HG03095 (cell line): ENCODE results near the gene KRTAP9-4.
"Not testable (repeated sequence)": the region's sequence is repeated elsewhere in the genome, so short reads cannot be mapped to it uniquely, and the experiment has no call there.

Experiments used
- ATAC-seq: cut with Tn5 transposase; IDR thresholded peaks from one replicate; pipeline ENCODE4 v1.9.1; 2021; ENCODE audit warnings: moderate library complexity; ENCODE audit not compliant: unreplicated experiment

Gene KRTAP9-4

DNA sequence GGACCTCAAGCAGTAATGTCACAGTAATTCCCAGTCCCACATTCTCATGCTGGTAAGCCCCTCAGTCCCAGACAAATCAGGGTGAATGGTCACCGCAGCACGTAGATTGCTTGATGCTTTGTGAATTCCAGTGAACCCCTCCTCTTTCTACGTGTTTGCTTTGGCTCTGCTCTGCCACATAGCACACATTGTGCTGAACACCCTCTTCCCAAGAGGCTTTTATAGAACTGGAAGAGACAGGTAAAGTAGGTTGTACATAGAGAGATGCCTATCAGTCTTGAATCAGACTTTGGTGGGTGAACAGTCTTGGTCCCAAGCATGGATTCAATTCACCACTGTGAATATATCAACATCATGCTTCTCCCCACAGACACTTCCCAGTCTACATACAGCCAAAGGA, 15.1 kb downstream of the KRTAP9-4 start:
- no peak for ATAC-seq

DNA sequence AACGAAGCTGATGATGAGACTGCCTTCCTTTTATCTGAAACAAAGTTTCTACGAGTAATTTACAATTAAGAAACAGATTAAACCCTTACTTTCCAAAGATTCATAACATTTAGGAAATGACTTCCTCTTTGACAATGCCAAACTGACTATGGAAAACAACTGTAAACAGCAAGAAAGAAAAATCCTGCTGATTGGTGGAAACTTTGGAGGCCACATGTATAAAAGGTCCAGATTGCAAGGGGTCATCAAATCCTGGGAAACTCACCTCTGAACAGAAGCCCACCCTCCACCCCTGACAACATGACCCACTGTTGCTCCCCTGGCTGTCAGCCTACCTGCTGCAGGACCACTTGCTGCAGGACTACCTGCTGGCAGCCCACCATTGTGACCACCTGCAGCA, 15.6 kb downstream of the KRTAP9-4 start, which contains the start of gene KRTAP9-6:
KRTAP9-6 (plus strand) TSS at position 301 of the 400 bp plus-strand sequence; CDS start at position 301, 0 bp downstream.
- ATAC-seq = no peak

DNA sequence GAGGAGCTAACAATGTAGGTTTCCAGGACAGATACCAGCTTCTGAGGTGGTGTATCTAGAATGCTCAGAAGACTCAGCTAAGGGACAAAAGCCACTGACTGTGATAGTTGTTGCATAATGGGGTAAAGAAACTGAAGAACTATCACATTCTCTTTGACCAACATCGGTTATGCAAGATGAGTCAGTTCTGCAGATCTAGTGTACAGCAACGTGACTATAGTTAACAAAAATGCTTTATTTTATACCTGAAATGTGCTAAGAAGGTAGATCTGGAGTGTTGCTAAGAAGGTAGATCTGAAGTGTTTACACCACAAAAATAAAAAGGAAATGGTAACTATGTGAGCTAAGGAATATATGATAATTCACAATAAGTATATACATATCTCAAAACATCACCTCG, 18.2 kb downstream of the KRTAP9-4 start:
- no peak for ATAC-seq

GRCh38 chr17:41271323-41271722, 21.8 kb downstream of the KRTAP9-4 start:
- ATAC-seq = not testable (repeated sequence)

- no peak for ATAC-seq
These were observed 22.4 kb downstream of the KRTAP9-4 start for GRCh38 chr17:41271858-41272257.

DNA sequence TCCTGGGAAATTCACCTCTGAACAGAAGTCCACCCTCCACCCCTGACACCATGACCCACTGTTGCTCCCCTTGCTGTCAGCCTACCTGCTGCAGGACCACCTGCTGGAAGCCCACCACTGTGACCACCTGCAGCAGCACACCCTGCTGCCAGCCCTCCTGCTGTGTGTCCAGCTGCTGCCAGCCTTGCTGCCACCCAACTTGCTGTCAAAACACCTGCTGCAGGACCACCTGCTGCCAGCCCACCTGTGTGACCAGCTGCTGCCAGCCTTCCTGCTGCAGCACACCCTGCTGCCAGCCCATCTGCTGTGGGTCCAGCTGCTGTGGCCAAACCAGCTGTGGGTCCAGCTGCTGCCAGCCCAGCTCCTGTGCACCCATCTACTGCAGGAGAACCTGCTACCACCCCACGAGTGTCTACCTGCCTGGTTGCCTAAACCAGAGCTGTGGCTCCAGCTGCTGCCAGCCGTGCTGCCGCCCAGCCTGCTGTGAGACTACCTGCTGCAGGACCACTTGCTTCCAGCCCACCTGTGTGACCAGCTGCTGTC, 26.2 kb downstream of the KRTAP9-4 start, which contains the start of gene KRTAP9-7:
KRTAP9-7 (plus strand) TSS at position 51 of the 543 bp plus-strand sequence; CDS start at position 51, 0 bp downstream.
- ATAC-seq = not testable (repeated sequence)

DNA sequence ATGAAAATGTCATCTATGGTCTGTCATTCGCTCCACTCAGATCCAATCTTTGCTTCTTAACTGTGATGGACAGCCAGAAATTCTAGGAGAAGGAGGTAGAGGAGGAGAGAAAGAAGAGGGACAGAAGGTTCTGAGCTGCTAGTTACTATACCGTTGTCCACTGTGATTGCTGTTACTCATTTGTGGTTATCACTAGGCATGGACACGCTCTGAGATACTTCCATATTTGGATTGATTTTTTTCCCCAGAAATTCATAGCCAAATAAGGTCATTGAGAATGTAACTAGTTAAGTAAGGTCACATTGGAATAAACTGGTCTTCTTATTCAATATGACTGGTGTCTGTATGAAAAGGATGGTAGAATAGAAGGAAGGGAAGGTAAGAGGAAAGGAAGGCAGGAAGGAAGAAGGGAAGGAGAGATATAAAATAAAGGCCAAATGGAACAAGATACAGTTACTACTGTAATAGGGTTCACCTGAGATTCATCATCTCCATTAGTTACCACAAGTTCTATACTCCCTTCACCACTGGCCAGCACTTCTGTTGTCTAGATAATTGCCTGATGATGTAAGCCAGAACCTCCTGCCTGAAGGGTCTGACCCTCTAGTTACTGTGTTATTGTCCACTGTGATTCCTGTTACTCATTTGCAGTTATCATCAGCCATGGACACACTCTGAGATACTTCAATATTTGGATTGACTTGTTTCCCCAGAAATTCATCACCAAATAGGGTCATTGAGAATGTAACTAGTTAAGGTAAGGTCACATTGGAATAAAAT, 28.9 kb downstream of the KRTAP9-4 start:
- no peak for ATAC-seq

DNA sequence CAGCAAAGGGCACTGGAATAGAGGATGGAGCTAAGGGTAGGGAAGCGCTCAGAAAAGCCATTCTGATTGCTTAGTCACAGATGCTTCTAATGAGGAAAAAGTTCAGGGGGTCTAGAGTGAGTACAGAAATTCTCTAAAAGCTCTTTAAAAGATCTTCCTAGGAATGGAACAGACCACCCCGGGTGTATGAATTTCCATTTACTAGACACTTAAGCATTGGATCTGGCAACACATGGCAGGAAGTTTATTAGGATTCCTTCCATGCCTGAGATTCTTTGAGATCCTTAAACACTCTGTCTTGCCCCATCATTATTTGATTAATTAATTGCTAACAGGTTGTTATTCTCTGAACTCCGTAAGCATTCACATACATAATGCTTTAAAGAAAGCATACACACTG, 34.6 kb downstream of the KRTAP9-4 start:
- ATAC-seq = no peak

GRCh38 chr17:41284546-41284945, 35.1 kb downstream of the KRTAP9-4 start:
- no peak for ATAC-seq

GRCh38 chr17:41287050-41287449, 37.6 kb downstream of the KRTAP9-4 start:
- ATAC-seq = no peak

GRCh38 chr17:41294016-41294415, 44.5 kb downstream of the KRTAP9-4 start:
- ATAC-seq = no peak

- no peak for ATAC-seq
These were observed 47.4 kb downstream of the KRTAP9-4 start for GRCh38 chr17:41296846-41297245.

DNA sequence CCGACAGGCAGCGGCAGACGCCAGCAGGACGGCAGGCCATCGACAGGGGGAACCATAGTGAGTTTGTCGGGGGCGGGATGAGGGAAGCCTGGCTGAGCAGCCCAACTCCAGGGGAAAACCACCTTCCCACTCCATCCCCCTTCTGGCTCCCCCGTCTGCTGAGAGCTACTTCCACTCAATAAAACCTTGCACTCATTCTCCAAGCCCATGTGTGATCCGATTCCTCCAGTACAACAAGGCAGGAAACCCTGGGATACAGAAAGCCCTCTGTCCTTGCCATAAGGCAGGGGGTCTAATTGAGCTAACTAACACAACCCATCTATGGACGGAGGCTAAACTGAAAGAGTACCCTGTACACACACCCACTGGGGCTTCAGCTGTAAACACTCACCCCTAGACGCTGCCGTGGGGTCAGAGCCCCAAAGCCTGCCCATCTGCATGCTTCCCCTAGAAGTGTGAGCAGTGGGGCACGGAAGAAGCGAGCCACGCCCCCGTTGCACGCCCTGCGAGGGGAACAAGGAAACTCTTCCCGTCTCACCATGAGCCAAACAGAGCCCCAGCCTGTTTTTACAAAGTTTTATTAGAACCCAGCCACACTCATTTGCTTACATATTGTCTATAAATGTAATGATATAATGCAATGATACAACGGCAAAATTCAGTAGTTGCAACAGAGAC, 49.1 kb downstream of the KRTAP9-4 start:
- ATAC-seq = no peak
